Neutrophil (primary cell): ENCODE data around the gene B3GNT5.

Experiments used
- H3K27ac ChIP-seq: fragments of 200-600 bp; sonication (generic); 2 replicates; pipeline ENCODE4 v1.5.1; 2016; ENCODE audit warnings: mild to moderate bottlenecking, moderate library complexity
- H3K27me3 ChIP-seq: fragments of 200-600 bp; sonication (generic); 2 replicates; pipeline ENCODE4 v1.6.0; 2016; ENCODE audit warnings: mild to moderate bottlenecking
- H3K36me3 ChIP-seq: fragments of 200-600 bp; sonication (generic); 2 replicates; pipeline ENCODE4 v1.5.1; 2017
- H3K4me1 ChIP-seq, 2 experiments: fragments of 200-600 bp in 1 of 2; sonication (generic) in 1 of 2; 1 replicate in 1 of 2; 2 replicates in 1 of 2; pipeline versions ENCODE4 v1.5.1 to v1.6.1; 2013 to 2016; ENCODE audit warnings: low read depth in 1 of 2, low read length in 1 of 2, mild to moderate bottlenecking in 1 of 2, moderate library complexity in 1 of 2; ENCODE audit not compliant: control insufficient read depth in 1 of 2, insufficient read depth in 1 of 2
- H3K4me3 ChIP-seq, 2 experiments: fragments of 200-600 bp in 1 of 2; sonication (generic) in 1 of 2; 1 replicate in 1 of 2; 2 replicates in 1 of 2; pipeline ENCODE4 v1.5.1; 2013 to 2016; ENCODE audit warnings: low read depth in 1 of 2, low read length in 1 of 2, mild to moderate bottlenecking in 1 of 2, moderate library complexity in 1 of 2
- H3K9me3 ChIP-seq: fragments of 200-600 bp; sonication (generic); 2 replicates; pipeline ENCODE4 v1.5.1; 2016
- TF ChIP-seq, protein P1 (sequence below): fragments of 200-600 bp; sonication (generic); IDR thresholded peaks from 2 replicates; pipeline ENCODE4 v1.5.1; 2016; ENCODE audit warnings: antibody characterized with exemption

B3GNT5 gene

GRCh38 chr3:183299976-183300375 lies 46.9 kb downstream of the B3GNT5 start:
- Histone ChIP-seq H3K27me3 (no peaks in the 10 kb centered on the region), H3K9me3 (no peaks in the 10 kb centered on the region), H3K4me3 (no peak overlapping the region), H3K27ac (no peak overlapping the region), H3K4me1 (peaks cover 57% of the 10 kb centered on the region in 2 experiments), H3K36me3 (no peaks in the 10 kb centered on the region)
- TF ChIP-seq, protein P1, sequence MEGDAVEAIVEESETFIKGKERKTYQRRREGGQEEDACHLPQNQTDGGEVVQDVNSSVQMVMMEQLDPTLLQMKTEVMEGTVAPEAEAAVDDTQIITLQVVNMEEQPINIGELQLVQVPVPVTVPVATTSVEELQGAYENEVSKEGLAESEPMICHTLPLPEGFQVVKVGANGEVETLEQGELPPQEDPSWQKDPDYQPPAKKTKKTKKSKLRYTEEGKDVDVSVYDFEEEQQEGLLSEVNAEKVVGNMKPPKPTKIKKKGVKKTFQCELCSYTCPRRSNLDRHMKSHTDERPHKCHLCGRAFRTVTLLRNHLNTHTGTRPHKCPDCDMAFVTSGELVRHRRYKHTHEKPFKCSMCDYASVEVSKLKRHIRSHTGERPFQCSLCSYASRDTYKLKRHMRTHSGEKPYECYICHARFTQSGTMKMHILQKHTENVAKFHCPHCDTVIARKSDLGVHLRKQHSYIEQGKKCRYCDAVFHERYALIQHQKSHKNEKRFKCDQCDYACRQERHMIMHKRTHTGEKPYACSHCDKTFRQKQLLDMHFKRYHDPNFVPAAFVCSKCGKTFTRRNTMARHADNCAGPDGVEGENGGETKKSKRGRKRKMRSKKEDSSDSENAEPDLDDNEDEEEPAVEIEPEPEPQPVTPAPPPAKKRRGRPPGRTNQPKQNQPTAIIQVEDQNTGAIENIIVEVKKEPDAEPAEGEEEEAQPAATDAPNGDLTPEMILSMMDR: no peak

DNA sequence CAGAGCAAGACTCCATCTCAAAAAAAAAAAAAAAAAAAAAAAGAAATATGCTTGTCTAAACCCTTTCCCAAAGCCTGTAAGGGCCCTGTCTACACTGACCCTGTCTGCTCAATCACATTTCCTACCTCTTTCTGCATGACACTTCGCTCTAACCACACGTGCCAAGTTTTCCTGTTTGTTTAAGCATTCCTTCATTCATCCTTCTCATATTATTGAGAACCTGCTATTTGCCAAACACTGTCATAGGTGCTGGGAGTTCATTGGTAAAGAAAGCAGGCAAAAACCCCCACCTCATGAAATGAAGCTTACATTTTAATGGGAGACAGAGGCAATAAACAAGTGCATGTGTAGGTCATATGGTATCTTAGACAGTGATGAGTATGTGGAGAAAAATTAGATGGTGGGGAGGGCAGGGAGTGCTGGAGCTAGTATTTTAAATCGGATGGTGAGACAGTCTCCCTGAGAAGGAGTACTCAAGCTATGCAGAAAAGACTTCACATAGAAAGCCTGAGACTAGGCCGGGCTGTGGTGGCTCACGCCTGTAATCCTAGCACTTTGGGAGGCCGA lies 48.0 kb downstream of the B3GNT5 start:
- H3K27me3 ChIP-seq: no peaks in the 10 kb centered on the region

GRCh38 chr3:183301937-183302580 lies 49.0 kb downstream of the B3GNT5 start:
- TF ChIP-seq, protein P1: no peak
- Histone ChIP-seq H3K36me3 (no peaks in the 10 kb centered on the region), H3K4me3 (no peak overlapping the region), H3K4me1 (peaks cover 48 to 49% of the 10 kb centered on the region in 2 experiments), H3K9me3 (no peaks in the 10 kb centered on the region), H3K27me3 (no peaks in the 10 kb centered on the region), H3K27ac (no peak overlapping the region)

More for the DNA sequence above, 48.0 kb downstream of the B3GNT5 start:
- Histone ChIP-seq H3K36me3 (no peaks in the 10 kb centered on the region), H3K9me3 (no peaks in the 10 kb centered on the region), H3K4me3 (no peak overlapping the region), H3K27ac (no peak overlapping the region), H3K4me1 (peaks cover 49% of the 10 kb centered on the region in 2 experiments)
- TF ChIP-seq, protein P1: no peak

DNA sequence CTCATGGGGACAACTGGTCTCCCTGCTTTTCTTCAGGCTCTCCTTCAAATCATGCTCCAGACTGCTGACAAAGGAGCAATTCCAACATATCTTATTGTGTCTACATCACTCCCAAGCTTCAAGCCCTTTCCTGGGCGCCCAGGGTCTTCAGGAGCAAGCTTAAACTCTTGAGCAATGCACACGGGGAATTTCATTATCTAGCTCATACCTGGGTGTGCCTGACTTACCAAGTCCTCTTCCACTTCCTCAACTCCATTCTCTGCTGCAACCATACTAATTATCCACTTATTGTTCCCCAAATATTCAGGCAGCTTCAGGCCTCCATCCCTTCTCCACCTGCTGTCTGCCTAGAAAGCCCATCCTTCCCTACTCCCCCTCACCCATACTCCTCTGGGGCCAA lies 50.6 kb downstream of the B3GNT5 start:
- no peaks in the 10 kb centered on the region for H3K9me3 ChIP-seq
- H3K36me3 ChIP-seq: no peaks in the 10 kb centered on the region
- no peak overlapping the region for H3K4me3 ChIP-seq
- H3K27ac ChIP-seq: peak overlapping the region; percentile 54
- H3K27me3 ChIP-seq: no peaks in the 10 kb centered on the region
- TF ChIP-seq, protein P1: no peak
- H3K4me1 ChIP-seq: peaks cover 48 to 49% of the 10 kb centered on the region in 2 experiments

DNA sequence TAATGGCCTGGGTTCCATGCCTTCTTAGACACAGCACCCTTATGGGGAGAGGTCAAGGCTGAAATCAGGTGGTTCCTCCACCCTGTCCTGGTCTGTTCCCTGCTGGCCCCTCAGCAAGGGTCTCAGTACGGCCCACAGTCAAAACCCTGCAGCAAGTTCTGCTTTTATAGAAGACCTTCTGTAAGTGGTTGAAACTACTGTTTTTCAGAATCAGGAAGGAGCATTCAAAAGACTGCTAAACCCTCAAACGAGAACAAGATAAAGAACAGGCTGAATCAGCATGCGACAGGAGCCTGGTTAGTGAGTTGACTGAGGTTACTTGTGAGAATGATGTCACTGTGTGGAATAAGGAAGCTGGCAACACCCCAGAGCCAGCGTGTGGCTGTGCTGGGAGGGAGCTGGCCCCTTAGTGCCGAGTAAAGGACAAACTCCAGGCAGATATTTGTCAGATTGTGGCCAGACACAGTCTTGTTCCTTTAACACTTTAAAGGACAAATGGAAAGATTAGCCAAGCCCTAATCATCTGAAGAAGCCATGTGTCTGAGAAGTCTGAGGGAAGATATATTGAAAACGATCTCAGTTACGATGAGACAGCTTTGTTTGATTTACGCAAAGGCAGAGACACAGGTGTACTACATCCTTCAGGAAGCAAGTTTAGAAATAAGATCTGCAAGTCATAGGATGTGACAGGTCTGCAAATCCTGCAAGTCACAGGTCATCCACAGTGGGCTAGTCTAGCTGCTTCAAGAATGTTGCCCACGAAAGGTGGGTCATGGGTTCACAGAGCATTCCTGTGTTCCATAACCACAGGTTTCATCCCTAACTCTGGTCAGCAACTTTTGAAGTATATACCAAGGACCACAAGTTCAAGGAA lies 54.0 kb downstream of the B3GNT5 start:
- H3K9me3 ChIP-seq: no peaks in the 10 kb centered on the region
- H3K27ac ChIP-seq: peak overlapping the region; percentile 89
- H3K27me3 ChIP-seq: no peaks in the 10 kb centered on the region
- H3K4me1 ChIP-seq: peaks cover 47 to 53% of the 10 kb centered on the region in 2 experiments
- no peaks in the 10 kb centered on the region for H3K36me3 ChIP-seq
- peak overlapping the region; percentile 34 to 45 for H3K4me3 ChIP-seq
- TF ChIP-seq, protein P1: no peak
